Suprapubic skin (tissue), 4 donors: Measurements from ENCODE around the gene PRPSAP2.
"Not testable (repeated sequence)": the region's sequence is repeated elsewhere in the genome, so short reads cannot be mapped to it uniquely, and the experiment has no call there.

Source experiments
- CTCF ChIP-seq, 2 donors: fragments of 200-600 bp in 1 of 2; fragments of 450-650 bp in 1 of 2; sonication (generic) in 1 of 2; IDR thresholded peaks; one replicate each; pipeline ENCODE4 v1.5.1; 2016 to 2019; ENCODE audit warnings: antibody characterized with exemption in 2 of 2, mild to moderate bottlenecking in 1 of 2, moderate library complexity in 1 of 2
- EP300 ChIP-seq: sonication (generic); formaldehyde crosslinking; IDR thresholded peaks from one replicate; pipeline ENCODE4 v1.6.1; 2017; ENCODE audit warnings: antibody characterized with exemption
- POLR2AphosphoS5 ChIP-seq, 3 donors: sonication (generic); formaldehyde crosslinking; IDR thresholded peaks; one replicate each; pipeline ENCODE4 v1.6.1; 2017; ENCODE audit warnings: antibody characterized with exemption in 3 of 3

GRCh38 chr17:18922596-18922995 is 64.7 kb downstream of the PRPSAP2 start:
- not testable (repeated sequence) for TF ChIP-seq EP300; CTCF (IDR thresholded peaks at IDR 0.05); POLR2AphosphoS5 (IDR thresholded peaks at IDR 0.05)
